HL-60 (cell line): ENCODE measurements around the gene COBLL1.

Experiments
- CTCF ChIP-seq: IDR thresholded peaks from one replicate; pipeline ENCODE4 v1.5.1; 2011; ENCODE audit warnings: low read length, control low read depth, inconsistent platforms; ENCODE audit not compliant: insufficient read depth
- POLR2AphosphoS5 ChIP-seq: IDR thresholded peaks from 2 replicates; pipeline ENCODE4 v1.6.1; 2012; ENCODE audit warnings: low read depth

GRCh38 chr2:164692114-164692513, 149.5 kb downstream of the COBLL1 start:
- TF ChIP-seq POLR2AphosphoS5, result no peak
- TF ChIP-seq CTCF, result no peak
